HAP-1 (cell line): Measurements from ENCODE around the gene CHD1.

ENCODE experiments used
- DNase-seq, 2 experiments: peaks; one replicate each; pipeline ENCODE4 v3.0.0-alpha.2; 2016 to 2020; ENCODE audit warnings: low spot score in 2 of 2
- H3K27me3 ChIP-seq: fragments of 250-450 bp; sonication (Bioruptor Pico); 2 replicates; pipeline ENCODE4 v1.5.1; 2020; ENCODE audit warnings: low read depth, mild to moderate bottlenecking, moderate library complexity
- H3K36me3 ChIP-seq: fragments of 250-450 bp; sonication (Bioruptor Pico); replicated peaks from 2 replicates; pipeline ENCODE4 v1.5.1; 2020; ENCODE audit warnings: mild to moderate bottlenecking
- H3K4me1 ChIP-seq: fragments of 250-450 bp; sonication (Bioruptor Pico); 2 replicates; pipeline ENCODE4 v1.5.1; 2020; ENCODE audit warnings: mild to moderate bottlenecking
- H3K4me3 ChIP-seq: fragments of 250-450 bp; sonication (Bioruptor Pico); 2 replicates; pipeline ENCODE4 v1.5.1; 2020; ENCODE audit warnings: mild to moderate bottlenecking, moderate library complexity
- H3K9me3 ChIP-seq: fragments of 250-450 bp; sonication (Bioruptor Pico); 2 replicates; pipeline ENCODE4 v1.5.1; 2020; ENCODE audit warnings: mild to moderate bottlenecking, moderate library complexity
- in situ Hi-C: fragments of 300-500 bp; cut with MboI; formaldehyde crosslinking; loops from 3 replicates; pipeline ENCODE4 v1.14.3; 2020; ENCODE audit warnings: low sequenced_read_pairs, inconsistent platforms, mixed read lengths

The CHD1 gene

DNA sequence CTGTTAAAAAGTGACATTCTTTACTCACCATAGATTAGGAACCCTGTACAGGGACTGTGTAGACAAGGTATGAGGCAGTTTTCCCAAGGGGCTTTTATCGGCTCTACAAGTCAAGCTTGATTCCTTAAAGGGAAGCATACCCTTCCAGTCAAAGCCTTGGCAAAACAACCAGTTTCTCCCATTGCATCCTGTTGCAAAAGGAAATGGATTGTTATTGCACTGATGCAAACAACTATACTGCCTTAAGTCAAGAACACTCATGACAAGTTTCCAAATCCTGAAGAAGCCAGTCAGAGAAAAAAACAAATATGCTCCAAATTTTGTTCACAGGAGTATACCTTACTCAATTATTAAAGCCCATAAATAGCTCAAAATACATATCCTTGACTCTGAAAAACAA lies 87.9 kb downstream of the CHD1 start:
- Histone ChIP-seq H3K4me1 (peaks cover 4% of the 10 kb centered on the region; the same call in 1 of the 2 replicates), H3K36me3 (no peaks in the 10 kb centered on the region), H3K9me3 (peaks cover 16% of the 10 kb centered on the region), H3K27me3 (no peaks in the 10 kb centered on the region), H3K4me3 (no peak overlapping the region)
- DNase-seq, result no peak
- in situ Hi-C loops, result no loop called here

DNA sequence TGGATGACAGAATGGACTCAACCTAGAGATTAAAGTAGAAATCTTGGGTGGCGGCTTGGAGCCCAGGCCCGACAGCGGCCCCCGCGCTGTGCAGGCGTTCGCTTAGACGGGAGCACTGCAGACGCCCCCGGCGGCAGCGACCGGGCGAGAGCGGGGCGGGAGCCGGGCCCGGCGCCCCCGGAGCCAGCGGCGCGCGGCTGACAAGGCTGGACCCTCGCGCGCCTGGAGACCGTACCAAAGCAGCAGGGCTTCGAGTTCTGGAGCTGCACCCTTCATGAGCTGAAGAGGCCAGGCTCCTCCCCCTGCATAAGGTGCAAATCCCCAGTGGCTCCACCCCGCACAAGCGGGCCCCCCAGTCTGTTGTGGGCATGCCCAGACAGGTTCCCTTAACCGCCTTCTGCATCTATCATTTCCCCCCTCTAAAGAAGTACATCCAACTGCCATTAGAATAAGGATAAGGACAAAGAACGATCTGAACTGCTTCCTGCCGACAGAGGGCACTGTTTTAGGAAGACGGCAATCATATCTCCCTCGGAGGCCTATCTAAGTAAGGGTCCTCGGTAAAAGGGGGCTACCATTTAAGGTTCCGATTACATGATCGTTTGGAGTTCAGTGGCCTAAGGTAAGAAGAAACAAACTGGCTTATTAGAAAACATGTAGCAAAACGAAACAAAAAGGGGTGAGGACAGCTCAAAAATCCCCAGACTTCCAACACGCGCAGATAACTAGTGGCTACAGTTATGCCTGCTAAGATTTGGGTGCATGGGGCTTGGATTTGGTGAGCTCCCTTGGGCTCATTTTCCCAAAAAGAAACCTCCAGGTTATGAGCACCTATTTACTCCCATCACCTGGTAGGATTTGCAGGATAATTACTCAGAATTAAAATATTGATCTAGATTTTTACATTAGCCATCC lies 89.1 kb downstream of the CHD1 start:
- in situ Hi-C loops, result no loop called here
- no peak overlapping the region for H3K4me3 ChIP-seq
- no peak for DNase-seq

DNA sequence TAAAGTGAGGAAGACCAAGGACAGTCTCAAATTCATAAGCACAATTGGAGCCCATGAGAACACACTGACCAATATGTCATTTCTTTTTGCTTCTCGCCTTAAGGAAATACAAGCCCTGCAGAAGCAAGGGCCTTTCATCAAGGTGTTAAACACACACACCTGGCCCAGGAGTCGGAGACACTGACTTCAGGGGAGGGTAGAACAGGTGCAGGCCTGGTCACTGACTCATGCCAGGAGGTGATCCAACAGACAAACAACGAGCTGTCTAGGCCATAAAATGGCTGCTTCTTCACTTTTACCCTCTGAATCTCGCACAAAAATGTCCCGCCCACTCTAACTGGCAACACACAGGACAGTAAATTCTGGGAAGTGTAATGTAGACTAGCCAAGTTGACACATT lies 92.6 kb downstream of the CHD1 start:
- H3K9me3 ChIP-seq, result no peaks in the 10 kb centered on the region
- no peak for DNase-seq
- H3K4me1 ChIP-seq, result 0 out of 2 replicates have a peak, but pooled peaks cover 4% of the 10 kb centered on the region
- no peaks in the 10 kb centered on the region for H3K36me3 ChIP-seq
- in situ Hi-C loops, result no loop called here
- H3K27me3 ChIP-seq, result no peaks in the 10 kb centered on the region
- H3K4me3 ChIP-seq, result no peak overlapping the region

More for the DNA sequence above, 89.1 kb downstream of the CHD1 start:
- no peaks in the 10 kb centered on the region for H3K36me3 ChIP-seq
- peaks cover 9% of the 10 kb centered on the region; the same call in 1 of the 2 replicates for H3K9me3 ChIP-seq
- no peaks in the 10 kb centered on the region for H3K27me3 ChIP-seq
- 0 out of 2 replicates have a peak, but pooled peaks cover 4% of the 10 kb centered on the region for H3K4me1 ChIP-seq

DNA sequence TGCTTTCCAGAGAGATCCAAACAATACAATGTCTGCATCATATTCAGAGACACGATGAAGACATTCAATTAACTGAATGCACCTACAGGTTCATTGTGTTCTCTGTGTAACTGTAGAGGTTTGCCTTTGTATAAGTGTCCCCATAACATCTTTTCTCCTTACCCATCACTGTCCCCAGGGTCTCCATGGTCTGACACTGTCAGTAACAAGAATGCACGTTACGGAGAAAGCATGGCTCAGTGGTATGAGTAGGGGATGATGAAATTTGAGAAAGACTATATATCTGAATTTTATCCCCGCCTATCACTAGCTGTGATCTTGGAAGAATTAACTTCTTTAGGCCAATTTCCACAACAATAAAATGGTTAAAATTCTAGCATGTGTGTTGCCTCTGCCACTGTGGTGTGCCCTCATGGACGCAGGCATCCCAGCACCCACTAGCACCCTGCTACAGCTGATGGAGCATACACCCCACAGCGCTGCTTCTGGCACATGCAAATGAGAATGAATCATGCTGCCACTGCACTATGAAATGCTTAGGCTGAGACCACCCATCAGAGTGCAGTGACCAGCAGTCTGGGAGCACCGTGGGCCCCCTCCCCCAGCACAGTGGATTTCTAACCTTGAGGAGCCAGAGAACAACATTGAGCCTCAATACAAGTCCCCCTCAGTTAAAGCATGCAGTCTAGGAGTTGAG lies 101.1 kb downstream of the CHD1 start:
- in situ Hi-C loops, result no loop called here
- no peaks in the 10 kb centered on the region for H3K36me3 ChIP-seq
- H3K4me1 ChIP-seq, result no peaks in the 10 kb centered on the region
- H3K27me3 ChIP-seq, result no peaks in the 10 kb centered on the region
- H3K9me3 ChIP-seq, result peaks cover 2% of the 10 kb centered on the region; the same call in 1 of the 2 replicates
- no peak for DNase-seq
- H3K4me3 ChIP-seq, result no peak overlapping the region

DNA sequence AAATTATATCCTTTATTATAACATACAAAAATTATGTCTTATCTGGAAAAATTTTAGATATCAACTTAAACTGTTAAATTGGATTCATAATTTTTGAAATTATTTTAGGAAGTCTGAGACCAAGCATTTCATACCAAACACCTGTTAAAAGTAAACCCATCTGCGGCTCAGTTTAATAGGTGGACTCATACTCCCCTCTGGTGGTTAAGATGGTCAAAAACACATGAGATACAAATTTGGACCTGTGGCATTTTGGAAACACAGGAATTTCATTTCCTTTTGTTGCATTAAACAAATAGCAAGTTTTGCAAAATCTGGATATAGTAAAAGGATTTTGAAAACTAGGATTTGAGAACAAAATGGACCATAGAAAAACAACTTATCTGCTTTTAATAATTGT lies 101.6 kb downstream of the CHD1 start:
- H3K9me3 ChIP-seq, result peaks cover 2% of the 10 kb centered on the region; the same call in 1 of the 2 replicates
- in situ Hi-C loops, result no loop called here
- no peaks in the 10 kb centered on the region for H3K4me1 ChIP-seq
- no peaks in the 10 kb centered on the region for H3K36me3 ChIP-seq
- no peaks in the 10 kb centered on the region for H3K27me3 ChIP-seq
- peak in 1 of 2 experiments; percentile 63 for DNase-seq
- H3K4me3 ChIP-seq, result no peak overlapping the region

DNA sequence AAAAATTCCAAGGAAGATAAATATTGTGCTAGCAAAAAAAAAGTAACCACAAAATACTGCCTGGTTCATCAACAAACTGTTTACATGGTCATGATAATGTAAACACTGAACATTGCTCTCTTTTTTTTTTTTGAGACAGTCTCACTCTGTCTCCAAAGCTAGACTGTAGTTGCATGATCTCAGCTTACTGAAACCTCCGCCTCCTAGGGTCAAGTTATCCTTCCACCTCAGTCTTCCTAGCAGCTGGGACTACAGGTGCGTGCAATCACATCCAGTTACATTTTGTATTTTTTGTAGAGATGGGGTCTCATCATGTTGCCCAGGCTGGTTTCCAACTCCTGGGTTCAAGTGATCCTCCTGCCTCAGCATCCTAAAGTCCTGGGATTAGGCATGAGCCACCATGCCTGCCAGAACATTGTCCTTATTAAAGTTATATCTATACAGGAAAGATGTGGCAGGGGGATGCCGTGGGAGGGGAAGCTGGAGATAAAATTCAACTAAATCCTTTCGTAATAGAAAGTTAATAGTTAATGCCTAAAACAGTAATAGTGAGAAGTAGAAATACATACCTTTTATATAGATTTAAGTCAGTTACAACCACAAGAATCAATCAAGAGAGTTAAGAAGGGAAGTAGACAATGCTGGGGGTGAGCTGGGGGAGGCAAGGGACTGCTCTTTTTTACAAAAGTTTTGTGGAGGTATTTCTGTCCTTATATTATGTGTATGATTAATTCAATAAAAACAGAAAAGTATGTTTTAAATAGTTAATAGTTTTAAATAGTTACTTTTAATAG lies 103.0 kb downstream of the CHD1 start:
- Histone ChIP-seq H3K4me1 (no peaks in the 10 kb centered on the region), H3K9me3 (peaks cover 2% of the 10 kb centered on the region; the same call in 1 of the 2 replicates), H3K27me3 (no peaks in the 10 kb centered on the region), H3K4me3 (no peak overlapping the region), H3K36me3 (no peaks in the 10 kb centered on the region)
- DNase-seq, result no peak
- in situ Hi-C loops, result no loop called here

DNA sequence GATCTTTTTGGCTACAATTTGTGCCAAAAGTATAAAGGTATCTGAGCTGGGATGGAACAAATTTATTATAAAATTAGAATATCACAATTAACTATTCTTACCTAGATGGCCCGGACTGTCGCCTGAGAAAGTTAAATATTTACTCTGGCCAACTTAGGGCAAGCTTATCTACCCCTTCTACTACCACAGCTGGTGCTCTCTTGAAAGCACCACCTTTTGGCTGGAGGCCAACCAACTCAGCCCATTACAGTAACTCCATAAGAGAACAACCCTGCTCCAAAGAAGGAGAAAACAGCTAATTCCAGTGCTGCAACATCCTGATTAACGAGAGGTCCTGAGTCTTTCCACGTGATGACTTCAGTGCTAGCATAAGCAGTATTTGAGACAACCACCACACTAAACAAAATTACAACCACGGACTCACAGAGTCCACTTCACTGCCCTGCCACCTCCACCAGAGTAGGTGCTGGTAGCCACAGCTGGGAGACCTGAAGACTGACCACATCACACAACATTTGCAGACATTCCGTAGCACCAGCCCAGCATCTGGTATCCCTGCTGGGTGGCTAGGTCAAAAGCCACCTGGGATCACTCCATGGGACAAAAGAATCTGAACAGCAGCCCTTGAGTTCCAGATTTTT lies 112.1 kb downstream of the CHD1 start:
- Histone ChIP-seq H3K9me3 (no peaks in the 10 kb centered on the region), H3K4me1 (no peaks in the 10 kb centered on the region), H3K27me3 (no peaks in the 10 kb centered on the region), H3K4me3 (no peak overlapping the region), H3K36me3 (no peaks in the 10 kb centered on the region)
- in situ Hi-C loops, result no loop called here
- DNase-seq, result no peak

DNA sequence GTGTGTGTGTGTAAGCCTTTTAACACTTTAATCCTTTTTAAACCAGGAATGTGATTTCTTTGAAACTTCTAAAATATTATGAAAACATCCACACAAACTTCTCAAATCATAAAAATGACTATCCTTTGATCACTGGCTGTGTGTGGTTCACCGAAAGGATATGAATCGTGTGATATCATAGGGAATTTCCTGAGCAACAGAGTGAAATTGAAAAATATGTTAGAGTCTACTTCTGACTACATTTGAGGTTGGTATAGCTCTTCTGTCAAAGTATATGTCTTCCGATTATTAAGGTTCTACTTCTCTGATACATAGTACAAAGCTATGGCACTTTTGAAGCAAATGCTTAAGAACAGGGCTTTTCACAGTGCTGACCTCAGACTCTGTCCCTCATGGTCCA lies 115.1 kb downstream of the CHD1 start:
- DNase-seq, result no peak
- Histone ChIP-seq H3K36me3 (no peaks in the 10 kb centered on the region), H3K4me3 (no peak overlapping the region), H3K9me3 (no peaks in the 10 kb centered on the region), H3K4me1 (no peaks in the 10 kb centered on the region), H3K27me3 (no peaks in the 10 kb centered on the region)
- in situ Hi-C loops, result no loop called here

DNA sequence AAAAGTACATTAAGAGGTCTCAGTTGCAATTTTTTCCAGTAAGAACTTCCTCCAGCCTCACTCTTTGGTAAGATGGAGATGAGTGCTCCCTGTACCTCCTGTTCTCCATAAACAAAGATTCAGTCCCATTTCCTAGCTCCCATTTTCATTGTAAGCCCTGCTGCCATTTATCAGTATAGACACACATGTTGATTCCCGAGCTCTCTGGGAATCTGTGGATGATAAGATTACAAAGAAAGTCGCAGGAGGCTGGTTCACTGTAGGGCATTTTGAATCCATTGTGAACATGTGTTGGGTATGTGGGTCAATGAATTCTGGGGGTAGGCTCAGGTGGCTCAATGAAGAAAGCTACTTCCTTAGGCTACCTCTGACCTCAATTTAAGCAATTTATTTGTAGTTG lies 118.6 kb downstream of the CHD1 start:
- no peak overlapping the region for H3K4me3 ChIP-seq
- no peak for DNase-seq
- no peaks in the 10 kb centered on the region for H3K36me3 ChIP-seq
- no peaks in the 10 kb centered on the region for H3K4me1 ChIP-seq
- H3K27me3 ChIP-seq, result no peaks in the 10 kb centered on the region
- in situ Hi-C loops, result no loop called here
- peaks cover 3% of the 10 kb centered on the region; the same call in 1 of the 2 replicates for H3K9me3 ChIP-seq

DNA sequence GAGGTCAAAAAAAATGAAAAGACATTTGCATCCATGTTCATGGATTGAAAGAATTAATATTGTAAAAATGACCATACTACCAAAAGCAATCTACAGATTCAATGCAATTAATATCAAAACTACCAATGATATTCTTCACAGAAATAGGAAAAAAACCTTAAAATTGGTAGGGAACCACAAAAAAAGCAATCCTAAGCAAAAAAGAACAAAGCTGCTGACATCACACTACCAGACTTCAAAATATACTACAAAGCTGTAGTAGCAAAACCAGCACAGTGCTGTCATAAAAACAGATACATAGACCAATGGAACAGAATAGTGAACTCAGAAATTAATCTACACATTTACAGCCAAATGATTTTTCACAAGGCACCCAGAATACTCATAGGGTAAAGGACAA lies 121.0 kb downstream of the CHD1 start:
- H3K4me1 ChIP-seq, result no peaks in the 10 kb centered on the region
- peaks cover 3% of the 10 kb centered on the region; the same call in 1 of the 2 replicates for H3K9me3 ChIP-seq
- H3K27me3 ChIP-seq, result no peaks in the 10 kb centered on the region
- no peaks in the 10 kb centered on the region for H3K36me3 ChIP-seq
- no peak for DNase-seq
- no peak overlapping the region for H3K4me3 ChIP-seq
- in situ Hi-C loops, result no loop called here

DNA sequence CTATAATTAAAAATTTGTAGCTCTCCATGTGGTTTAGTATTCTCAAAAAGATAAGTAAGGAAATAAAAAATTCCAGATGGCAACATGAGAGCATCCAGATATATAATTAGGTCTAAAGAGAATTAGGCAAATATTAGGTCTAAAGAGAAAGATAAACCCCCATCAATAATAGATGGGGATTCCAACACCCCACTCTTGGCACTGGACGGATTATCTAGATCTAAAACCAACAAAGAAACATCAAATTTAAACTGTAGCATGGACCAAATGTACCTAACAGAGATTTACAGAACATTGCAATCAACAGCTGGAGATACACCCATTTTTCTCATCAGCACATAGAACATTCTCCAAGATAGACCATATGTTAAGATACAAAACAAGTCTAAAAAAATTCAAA lies 123.7 kb downstream of the CHD1 start:
- in situ Hi-C loops, result no loop called here
- H3K4me3 ChIP-seq, result no peak overlapping the region
- no peak for DNase-seq

DNA sequence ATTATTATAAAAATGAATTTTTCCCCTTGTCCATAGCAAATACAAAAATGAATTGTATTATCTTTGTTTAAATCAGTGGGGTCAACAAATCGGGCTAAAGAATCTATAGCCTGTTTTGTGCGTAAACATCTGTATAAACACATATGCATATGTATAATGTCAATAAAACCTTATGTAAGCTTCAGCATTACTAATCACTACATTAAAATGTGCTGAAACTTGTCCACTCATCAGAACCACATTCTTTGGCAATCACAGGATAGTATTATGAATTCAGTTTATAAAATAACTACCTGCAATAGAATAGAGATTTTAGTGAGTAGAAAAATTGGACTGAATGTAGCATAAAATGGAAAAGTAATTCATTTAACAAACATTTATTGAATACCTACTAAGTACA lies 124.7 kb downstream of the CHD1 start:
- in situ Hi-C loops, result no loop called here

More for the DNA sequence above, 123.7 kb downstream of the CHD1 start:
- H3K36me3 ChIP-seq, result no peaks in the 10 kb centered on the region
- H3K4me1 ChIP-seq, result no peaks in the 10 kb centered on the region
- no peaks in the 10 kb centered on the region for H3K27me3 ChIP-seq
- peaks cover 3% of the 10 kb centered on the region; the same call in 1 of the 2 replicates for H3K9me3 ChIP-seq

More for the DNA sequence above, 124.7 kb downstream of the CHD1 start:
- Histone ChIP-seq H3K4me1 (no peaks in the 10 kb centered on the region), H3K4me3 (no peak overlapping the region), H3K36me3 (no peaks in the 10 kb centered on the region), H3K9me3 (peaks cover 3% of the 10 kb centered on the region; the same call in 1 of the 2 replicates), H3K27me3 (no peaks in the 10 kb centered on the region)
- no peak for DNase-seq
